ENCODE measurements around the gene ACP2. TPM values are rescaled to one million over a fixed set of nuclear protein-coding genes. Genes with fewer than 3 reads are reported as not detected.
"Not testable (repeated sequence)": the region's sequence is repeated elsewhere in the genome, so short reads cannot be mapped to it uniquely, and the experiment has no call there.

ACP2 gene
- total and polyA plus RNA-seq, 10 of the 15 experiments (the other 5 are each of a cell fraction or from before 2014, with no cell fraction given): 0.98 to 11.7 (median 7.4) TPM

DNA sequence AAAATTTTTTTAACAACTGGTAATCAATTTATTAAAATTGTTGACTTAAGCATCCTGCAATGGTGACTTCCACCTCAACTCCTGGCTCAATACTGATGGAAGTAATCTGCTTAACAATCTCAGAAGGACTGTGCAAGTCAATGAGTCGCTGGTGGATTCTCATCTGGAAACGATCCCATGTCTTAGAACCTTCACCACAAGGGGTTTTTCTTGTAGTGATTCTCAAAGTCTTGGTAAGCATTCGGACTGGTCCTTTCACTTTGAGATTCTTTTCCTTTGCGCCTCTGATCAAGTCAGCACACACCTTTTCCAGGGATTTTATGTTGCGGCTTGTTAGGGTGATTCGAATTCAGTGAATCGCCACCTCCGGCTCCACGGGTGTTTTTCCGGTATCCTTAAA lies 57.5 kb downstream of the ACP2 start:
- H3K27me3 ChIP-seq (replicated peaks in 1 of 2; ENCODE audit: control insufficient read depth in 2 of 2, insufficient read depth in 2 of 2, low read length in 1 of 2); RAD21 ChIA-PET (ENCODE audit: unreplicated experiment); BruUV-seq (replicated peaks); H3K4me3 ChIP-seq; CTCF ChIA-PET; H4K20me1 ChIP-seq (ENCODE audit: control insufficient read depth, insufficient read depth); H3K27ac ChIP-seq (ENCODE audit: control insufficient read depth, insufficient read depth); H2AFZ ChIP-seq (ENCODE audit: control insufficient read depth, low read depth, low read length); H3K36me3 ChIP-seq (ENCODE audit: control insufficient read depth in 2 of 2, insufficient read depth in 2 of 2, low read length in 1 of 2); FAIRE-seq; DNase-seq (ENCODE audit: low read depth, low spot score); H3K9ac ChIP-seq (ENCODE audit: control insufficient read depth, insufficient read depth, low read length); H3K79me2 ChIP-seq (ENCODE audit: control insufficient read depth, insufficient read depth, low read length); POLR2A ChIA-PET; in situ Hi-C loops (cut with MboI); ATAC-seq; H3K9me3 ChIP-seq (replicated peaks; ENCODE audit: control insufficient read depth, insufficient read depth, low read length); H3K4me2 ChIP-seq (ENCODE audit: control insufficient read depth, insufficient read depth); intact Hi-C loops (cut with micrococcal nuclease; ENCODE audit: unreplicated experiment): not testable (repeated sequence)
- SMC1A ChIA-PET (ENCODE audit: uncharacterized antibody, unreplicated experiment): interaction anchor here (1.4 kb wide), 1 partner anchor 14 kb away, joined by 3 read pairs; no protein-coding TSS in a partner anchor
- 58% methylated on average over 10 of the region's 10 CpGs for WGBS (ENCODE audit: insufficient coverage, insufficient replicate concordance, low lambda C conversion rate, missing lambda C conversion rate)
- peaks cover 11% of the 10 kb centered on the region for H3K4me1 ChIP-seq (ENCODE audit: control insufficient read depth, insufficient read depth, low read length)

Other genes starting within 250 kb of the ACP2 start
Only the 7 nearest of the 10 such genes appear.
- gene ARFGAP2, start 71.9 kb downstream of the ACP2 start, total RNA-seq (2014; rRNA removed): 77.6 and 82.8 TPM in 2 replicates
- gene ARFGAP2, start 71.9 kb downstream of the ACP2 start, total RNA-seq (2014; rRNA removed; fragmentation: Illumina TruSeq; extraction: Trizol): 59.7 and 64.4 TPM in 2 replicates
- gene ARFGAP2, start 71.9 kb downstream of the ACP2 start, total RNA-seq (2021): 75.7 and 79.0 TPM in 2 replicates
- gene ARFGAP2, start 71.9 kb downstream of the ACP2 start, polyA plus RNA-seq (2011; rRNA removed): 45.9 and 59.3 TPM in 2 replicates
- 64.5 and 100 TPM in 2 replicates for gene ARFGAP2, start 71.9 kb downstream of the ACP2 start, polyA plus RNA-seq (2014; fragmentation: Illumina TruSeq; extraction: Trizol)
- 10 to 100 TPM; 20.9 to 25.0 TPM for gene ARFGAP2, start 71.9 kb downstream of the ACP2 start, polyA plus RNA-seq (2014; fragmentation: Nextera tagmentation; extraction: Ambion mirVana)
- 72.8 and 75.4 TPM in 2 replicates for gene ARFGAP2, start 71.9 kb downstream of the ACP2 start, polyA plus RNA-seq (2014; rRNA removed)
- 10 to 100 TPM; 79.2 to 91.4 TPM for gene ARFGAP2, start 71.9 kb downstream of the ACP2 start, polyA plus RNA-seq (2016; fragmentation: Nextera tagmentation; extraction: Ambion mirVana)
- 0.23 and 0.60 TPM in 2 replicates for gene PACSIN3, start 62.4 kb downstream of the ACP2 start, total RNA-seq (2014; rRNA removed)
- gene PACSIN3, start 62.4 kb downstream of the ACP2 start, total RNA-seq (2014; rRNA removed; fragmentation: Illumina TruSeq; extraction: Trizol): 0.22 and 0.55 TPM in 2 replicates
- 0.43 and 0.82 TPM in 2 replicates for gene PACSIN3, start 62.4 kb downstream of the ACP2 start, total RNA-seq (2021)
- gene PACSIN3, start 62.4 kb downstream of the ACP2 start, polyA plus RNA-seq (2011; rRNA removed): 0.12 and 0.16 TPM in 2 replicates
- 0.18 TPM in 1 of 2 replicates, not detected in the other for gene PACSIN3, start 62.4 kb downstream of the ACP2 start, polyA plus RNA-seq (2014; fragmentation: Illumina TruSeq; extraction: Trizol)
- under 1 TPM in 1 of 2 experiments, not detected in 1; 0.05 TPM for gene PACSIN3, start 62.4 kb downstream of the ACP2 start, polyA plus RNA-seq (2014; fragmentation: Nextera tagmentation; extraction: Ambion mirVana)
- gene PACSIN3, start 62.4 kb downstream of the ACP2 start, polyA plus RNA-seq (2014; rRNA removed): 0.38 and 0.60 TPM in 2 replicates
- under 1 TPM; 0.09 to 0.55 TPM for gene PACSIN3, start 62.4 kb downstream of the ACP2 start, polyA plus RNA-seq (2016; fragmentation: Nextera tagmentation; extraction: Ambion mirVana)
- gene DDB2, start 33.8 kb downstream of the ACP2 start, total RNA-seq (2014; rRNA removed): 114 and 121 TPM in 2 replicates
- 109 and 112 TPM in 2 replicates for gene DDB2, start 33.8 kb downstream of the ACP2 start, total RNA-seq (2014; rRNA removed; fragmentation: Illumina TruSeq; extraction: Trizol)
- 105 and 116 TPM in 2 replicates for gene DDB2, start 33.8 kb downstream of the ACP2 start, total RNA-seq (2021)
- gene DDB2, start 33.8 kb downstream of the ACP2 start, polyA plus RNA-seq (2011; rRNA removed): 168 and 187 TPM in 2 replicates
- gene DDB2, start 33.8 kb downstream of the ACP2 start, polyA plus RNA-seq (2014; fragmentation: Illumina TruSeq; extraction: Trizol): 110 and 118 TPM in 2 replicates
- gene DDB2, start 33.8 kb downstream of the ACP2 start, polyA plus RNA-seq (2014; fragmentation: Nextera tagmentation; extraction: Ambion mirVana): 100 to 1,000 TPM in 1 of 2 experiments, 10 to 100 TPM in 1; 94.2 to 127 TPM
- 134 and 151 TPM in 2 replicates for gene DDB2, start 33.8 kb downstream of the ACP2 start, polyA plus RNA-seq (2014; rRNA removed)
- 100 to 1,000 TPM; 155 to 157 TPM for gene DDB2, start 33.8 kb downstream of the ACP2 start, polyA plus RNA-seq (2016; fragmentation: Nextera tagmentation; extraction: Ambion mirVana)
- 3.8 and 4.3 TPM in 2 replicates for gene NR1H3, start 9.2 kb upstream of the ACP2 start, total RNA-seq (2014; rRNA removed)
- 2.9 and 3.4 TPM in 2 replicates for gene NR1H3, start 9.2 kb upstream of the ACP2 start, total RNA-seq (2014; rRNA removed; fragmentation: Illumina TruSeq; extraction: Trizol)
- gene NR1H3, start 9.2 kb upstream of the ACP2 start, total RNA-seq (2021): 5.2 TPM in 2 replicates
- 4.1 and 6.2 TPM in 2 replicates for gene NR1H3, start 9.2 kb upstream of the ACP2 start, polyA plus RNA-seq (2011; rRNA removed)
- gene NR1H3, start 9.2 kb upstream of the ACP2 start, polyA plus RNA-seq (2014; fragmentation: Illumina TruSeq; extraction: Trizol): 0.27 and 2.6 TPM in 2 replicates
- gene NR1H3, start 9.2 kb upstream of the ACP2 start, polyA plus RNA-seq (2014; fragmentation: Nextera tagmentation; extraction: Ambion mirVana): 1 to 10 TPM; 3.5 to 4.4 TPM
- 4.7 and 4.8 TPM in 2 replicates for gene NR1H3, start 9.2 kb upstream of the ACP2 start, polyA plus RNA-seq (2014; rRNA removed)
- gene NR1H3, start 9.2 kb upstream of the ACP2 start, polyA plus RNA-seq (2016; fragmentation: Nextera tagmentation; extraction: Ambion mirVana): 1 to 10 TPM; 5.5 to 8.9 TPM
- gene MADD, start 21.3 kb upstream of the ACP2 start, total RNA-seq (2014; rRNA removed): 17.1 and 19.2 TPM in 2 replicates
- 14.9 and 15.6 TPM in 2 replicates for gene MADD, start 21.3 kb upstream of the ACP2 start, total RNA-seq (2014; rRNA removed; fragmentation: Illumina TruSeq; extraction: Trizol)
- gene MADD, start 21.3 kb upstream of the ACP2 start, total RNA-seq (2021): 33.8 and 35.3 TPM in 2 replicates
- 14.4 and 26.5 TPM in 2 replicates for gene MADD, start 21.3 kb upstream of the ACP2 start, polyA plus RNA-seq (2011; rRNA removed)
- 16.8 and 22.8 TPM in 2 replicates for gene MADD, start 21.3 kb upstream of the ACP2 start, polyA plus RNA-seq (2014; fragmentation: Illumina TruSeq; extraction: Trizol)
- 1 to 10 TPM in 1 of 2 experiments, under 1 TPM in 1; 0.47 to 1.6 TPM for gene MADD, start 21.3 kb upstream of the ACP2 start, polyA plus RNA-seq (2014; fragmentation: Nextera tagmentation; extraction: Ambion mirVana)
- gene MADD, start 21.3 kb upstream of the ACP2 start, polyA plus RNA-seq (2014; rRNA removed): 28.0 and 35.4 TPM in 2 replicates
- 10 to 100 TPM; 15.1 to 16.0 TPM for gene MADD, start 21.3 kb upstream of the ACP2 start, polyA plus RNA-seq (2016; fragmentation: Nextera tagmentation; extraction: Ambion mirVana)
- gene MYBPC3, start 103.9 kb upstream of the ACP2 start, total RNA-seq (2014; rRNA removed): 0.05 TPM in 1 of 2 replicates, not detected in the other
- gene MYBPC3, start 103.9 kb upstream of the ACP2 start, total RNA-seq (2014; rRNA removed; fragmentation: Illumina TruSeq; extraction: Trizol): not detected in 2 replicates
- not detected in 2 replicates for gene MYBPC3, start 103.9 kb upstream of the ACP2 start, total RNA-seq (2021)
- 0.03 TPM in 1 of 2 replicates, not detected in the other for gene MYBPC3, start 103.9 kb upstream of the ACP2 start, polyA plus RNA-seq (2011; rRNA removed)
- 0.03 TPM in 1 of 2 replicates, not detected in the other for gene MYBPC3, start 103.9 kb upstream of the ACP2 start, polyA plus RNA-seq (2014; fragmentation: Illumina TruSeq; extraction: Trizol)
- not detected for gene MYBPC3, start 103.9 kb upstream of the ACP2 start, polyA plus RNA-seq (2014; fragmentation: Nextera tagmentation; extraction: Ambion mirVana)
- 0.06 TPM in 1 of 2 replicates, not detected in the other for gene MYBPC3, start 103.9 kb upstream of the ACP2 start, polyA plus RNA-seq (2014; rRNA removed)
- under 1 TPM in 1 of 2 experiments, not detected in 1; 0.08 TPM for gene MYBPC3, start 103.9 kb upstream of the ACP2 start, polyA plus RNA-seq (2016; fragmentation: Nextera tagmentation; extraction: Ambion mirVana)
- 19.9 and 25.9 TPM in 2 replicates for gene SPI1, start 129.7 kb upstream of the ACP2 start, total RNA-seq (2014; rRNA removed)
- 5.9 and 6.5 TPM in 2 replicates for gene SPI1, start 129.7 kb upstream of the ACP2 start, total RNA-seq (2014; rRNA removed; fragmentation: Illumina TruSeq; extraction: Trizol)
- 29.5 and 31.1 TPM in 2 replicates for gene SPI1, start 129.7 kb upstream of the ACP2 start, total RNA-seq (2021)
- 3.6 and 10.2 TPM in 2 replicates for gene SPI1, start 129.7 kb upstream of the ACP2 start, polyA plus RNA-seq (2011; rRNA removed)
- 1.3 and 8.8 TPM in 2 replicates for gene SPI1, start 129.7 kb upstream of the ACP2 start, polyA plus RNA-seq (2014; fragmentation: Illumina TruSeq; extraction: Trizol)
- gene SPI1, start 129.7 kb upstream of the ACP2 start, polyA plus RNA-seq (2014; fragmentation: Nextera tagmentation; extraction: Ambion mirVana): under 1 TPM; 0.05 to 0.08 TPM
- 24.5 and 30.2 TPM in 2 replicates for gene SPI1, start 129.7 kb upstream of the ACP2 start, polyA plus RNA-seq (2014; rRNA removed)
- 10 to 100 TPM in 1 of 2 experiments, 1 to 10 TPM in 1; 9.2 to 15.0 TPM for gene SPI1, start 129.7 kb upstream of the ACP2 start, polyA plus RNA-seq (2016; fragmentation: Nextera tagmentation; extraction: Ambion mirVana)

Data from GM12878 (cell line).